Breast epithelium (tissue), 4 donors: ENCODE results near the gene UBTD1. TPM values are rescaled to one million over a fixed set of nuclear protein-coding genes. Genes with fewer than 3 reads are reported as not detected.
A peak's percentile ranks its signal among the peaks of the same experiment; 100 is the strongest.
"Not testable (repeated sequence)": the region's sequence is repeated elsewhere in the genome, so short reads cannot be mapped to it uniquely, and the experiment has no call there.

ENCODE experiments used
- DNase-seq, 2 donors: peaks; one replicate each; pipeline ENCODE4 v3.0.0-alpha.2; 2019; ENCODE audit warnings: low spot score in 2 of 2
- H3K27ac ChIP-seq, 2 donors: fragments of 200-600 bp; sonication (generic) in 1 of 2; one replicate each; pipeline ENCODE4 v1.5.1; 2016 to 2019; ENCODE audit warnings: mild to moderate bottlenecking in 1 of 2
- H3K27me3 ChIP-seq, 2 donors: fragments of 200-600 bp; sonication (generic) in 1 of 2; one replicate each; pipeline versions ENCODE4 v1.5.1 to v1.6.0; 2017 to 2019; ENCODE audit warnings: control low read depth in 1 of 2, mild to moderate bottlenecking in 1 of 2
- H3K36me3 ChIP-seq: fragments of 200-600 bp; one replicate; pipeline ENCODE4 v1.5.1; 2019
- H3K4me1 ChIP-seq, 2 donors: fragments of 200-600 bp; sonication (generic); one replicate each; pipeline ENCODE4 v1.5.1; 2016 to 2019; ENCODE audit warnings: control low read depth in 1 of 2
- H3K4me3 ChIP-seq, 3 donors: fragments of 200-600 bp; sonication (generic); 1 replicate in 2 of 3; 2 replicates in 1 of 3; pipeline ENCODE4 v1.5.1; 2016 to 2019; ENCODE audit warnings: mild to moderate bottlenecking in 3 of 3, moderate library complexity in 2 of 3
- H3K9me3 ChIP-seq, 2 donors: fragments of 200-600 bp; sonication (generic) in 1 of 2; one replicate each; pipeline ENCODE4 v1.5.1; 2016 to 2019; ENCODE audit warnings: control low read depth in 1 of 2
- POLR2A ChIP-seq: fragments of 450-650 bp; IDR thresholded peaks from one replicate; pipeline ENCODE4 v1.6.1; 2016; ENCODE audit warnings: antibody characterized with exemption, mild to moderate bottlenecking, moderate library complexity
- POLR2AphosphoS5 ChIP-seq, 3 donors: sonication (generic); formaldehyde crosslinking; IDR thresholded peaks; one replicate each; pipeline ENCODE4 v1.6.1; 2017; ENCODE audit warnings: antibody characterized with exemption in 3 of 3
- intact Hi-C: fragments of 100-400 bp; cut with DNase I; formaldehyde crosslinking; loops from one replicate; pipeline ENCODE4 v1.15.1; 2023; ENCODE audit warnings: low total_unique reads
- total RNA-seq, 3 donors: library from RNA; depleted of rRNA; stranded (reverse); fragments of >200 nt; gene quantifications; one replicate each; pipeline ENCODE4 v1.1.0, GENCODE V29; 2016
- TF ChIP-seq, protein P1 (sequence below), 3 donors: fragments of 450-650 bp; IDR thresholded peaks; one replicate each; pipeline ENCODE4 v1.5.1; 2016 to 2017; ENCODE audit warnings: antibody characterized with exemption in 3 of 3, mild to moderate bottlenecking in 3 of 3, moderate library complexity in 3 of 3

The UBTD1 gene
- total RNA-seq, 3 donors from 2014 or later: 9.9 to 14.7 (median 12.4) TPM

DNA sequence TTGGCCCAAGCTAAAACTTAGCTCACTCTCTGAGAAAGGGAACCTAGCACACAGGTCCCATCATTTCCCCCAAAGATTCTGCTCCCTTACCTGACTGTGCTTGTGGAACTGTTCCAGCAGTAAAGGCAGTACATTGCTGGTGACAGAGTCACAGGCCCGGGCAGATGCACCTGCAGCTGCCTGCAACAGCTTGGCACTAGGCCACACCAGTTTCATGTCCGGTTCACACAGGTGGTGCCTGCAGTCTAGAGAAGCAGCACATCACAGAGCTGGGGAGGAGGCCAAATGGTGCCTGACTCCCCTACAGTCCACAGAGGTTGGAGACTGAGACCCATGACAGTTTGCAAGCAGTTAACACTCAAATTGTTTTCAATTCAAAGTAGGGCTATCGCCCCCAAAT is 30.6 kb upstream of the UBTD1 start:
- Histone ChIP-seq H3K27me3 (no peaks in the 10 kb centered on the region), H3K9me3 (no peaks in the 10 kb centered on the region), H3K27ac (no peak overlapping the region), H3K36me3 (no peaks in the 10 kb centered on the region), H3K4me1 (no peaks in the 10 kb centered on the region), H3K4me3 (no peak overlapping the region)
- intact Hi-C loops: loop anchor here (10.0 kb wide), 1 partner anchor 77 kb away; no protein-coding TSS in a partner anchor
- TF ChIP-seq POLR2AphosphoS5 (IDR thresholded peaks at IDR 0.05): no peak
- TF ChIP-seq, protein P1, sequence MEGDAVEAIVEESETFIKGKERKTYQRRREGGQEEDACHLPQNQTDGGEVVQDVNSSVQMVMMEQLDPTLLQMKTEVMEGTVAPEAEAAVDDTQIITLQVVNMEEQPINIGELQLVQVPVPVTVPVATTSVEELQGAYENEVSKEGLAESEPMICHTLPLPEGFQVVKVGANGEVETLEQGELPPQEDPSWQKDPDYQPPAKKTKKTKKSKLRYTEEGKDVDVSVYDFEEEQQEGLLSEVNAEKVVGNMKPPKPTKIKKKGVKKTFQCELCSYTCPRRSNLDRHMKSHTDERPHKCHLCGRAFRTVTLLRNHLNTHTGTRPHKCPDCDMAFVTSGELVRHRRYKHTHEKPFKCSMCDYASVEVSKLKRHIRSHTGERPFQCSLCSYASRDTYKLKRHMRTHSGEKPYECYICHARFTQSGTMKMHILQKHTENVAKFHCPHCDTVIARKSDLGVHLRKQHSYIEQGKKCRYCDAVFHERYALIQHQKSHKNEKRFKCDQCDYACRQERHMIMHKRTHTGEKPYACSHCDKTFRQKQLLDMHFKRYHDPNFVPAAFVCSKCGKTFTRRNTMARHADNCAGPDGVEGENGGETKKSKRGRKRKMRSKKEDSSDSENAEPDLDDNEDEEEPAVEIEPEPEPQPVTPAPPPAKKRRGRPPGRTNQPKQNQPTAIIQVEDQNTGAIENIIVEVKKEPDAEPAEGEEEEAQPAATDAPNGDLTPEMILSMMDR (IDR thresholded peaks at IDR 0.05): no peak
- TF ChIP-seq POLR2A: no peak
- DNase-seq: no peak

DNA sequence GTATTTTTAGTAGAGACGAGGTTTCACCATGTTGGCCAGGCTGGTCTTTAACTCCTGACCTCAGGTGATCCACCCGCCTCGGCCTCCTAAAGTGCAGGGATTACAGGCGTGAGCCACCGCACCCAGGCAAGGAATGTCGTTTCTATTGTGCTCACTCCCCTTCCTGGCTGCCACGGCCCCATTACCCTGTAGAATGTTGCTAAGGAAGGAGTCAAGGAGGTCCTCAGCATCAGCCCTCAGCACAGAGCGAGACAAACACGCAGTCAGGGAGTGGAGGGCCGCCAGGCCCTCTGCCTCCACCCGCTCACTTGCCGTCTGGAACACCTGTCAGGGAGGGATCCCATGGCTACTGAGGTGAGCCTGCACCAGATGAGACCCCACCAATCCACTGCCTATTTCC is 29.9 kb upstream of the UBTD1 start:
- DNase-seq, H3K36me3 ChIP-seq: not testable (repeated sequence)
- intact Hi-C loops: loop anchor here (10.0 kb wide), 1 partner anchor 76 kb away; no protein-coding TSS in a partner anchor

DNA sequence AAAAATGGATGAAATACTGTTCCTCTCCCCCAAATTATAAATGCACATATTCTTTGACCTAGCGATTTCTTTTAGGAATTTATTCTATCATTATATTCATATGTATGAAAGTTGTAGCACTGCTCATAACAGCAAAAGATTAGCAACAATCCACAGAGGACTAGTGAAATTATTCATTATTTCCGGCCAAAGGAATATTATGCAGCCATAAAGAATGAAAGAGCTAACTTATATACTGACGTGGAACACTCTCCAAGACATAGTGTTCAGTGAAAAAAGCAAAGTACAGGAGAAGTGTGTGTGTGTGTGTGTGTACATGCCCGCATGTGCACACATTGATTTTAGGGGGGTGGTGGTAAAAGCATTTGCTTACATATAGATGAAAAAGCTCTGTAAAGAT is 23.8 kb upstream of the UBTD1 start:
- H3K36me3 ChIP-seq: peaks cover 5% of the 10 kb centered on the region
- no peak overlapping the region for H3K27ac ChIP-seq
- H3K4me3 ChIP-seq: no peak overlapping the region
- no peaks in the 10 kb centered on the region for H3K27me3 ChIP-seq
- H3K9me3 ChIP-seq: no peaks in the 10 kb centered on the region
- no peaks in the 10 kb centered on the region for H3K4me1 ChIP-seq
- no peak for DNase-seq
- intact Hi-C loops: loop anchor here (10.0 kb wide), 1 partner anchor 1150 kb away; no protein-coding TSS in a partner anchor
- no peak for TF ChIP-seq POLR2A
- TF ChIP-seq POLR2AphosphoS5 (IDR thresholded peaks at IDR 0.05): no peak

More for the DNA sequence above, 29.9 kb upstream of the UBTD1 start:
- H3K27ac ChIP-seq: peak overlapping the region in 1 of 2 donors; percentile 1
- not testable (repeated sequence) for H3K4me3 ChIP-seq, H3K4me1 ChIP-seq, H3K9me3 ChIP-seq, H3K27me3 ChIP-seq

DNA sequence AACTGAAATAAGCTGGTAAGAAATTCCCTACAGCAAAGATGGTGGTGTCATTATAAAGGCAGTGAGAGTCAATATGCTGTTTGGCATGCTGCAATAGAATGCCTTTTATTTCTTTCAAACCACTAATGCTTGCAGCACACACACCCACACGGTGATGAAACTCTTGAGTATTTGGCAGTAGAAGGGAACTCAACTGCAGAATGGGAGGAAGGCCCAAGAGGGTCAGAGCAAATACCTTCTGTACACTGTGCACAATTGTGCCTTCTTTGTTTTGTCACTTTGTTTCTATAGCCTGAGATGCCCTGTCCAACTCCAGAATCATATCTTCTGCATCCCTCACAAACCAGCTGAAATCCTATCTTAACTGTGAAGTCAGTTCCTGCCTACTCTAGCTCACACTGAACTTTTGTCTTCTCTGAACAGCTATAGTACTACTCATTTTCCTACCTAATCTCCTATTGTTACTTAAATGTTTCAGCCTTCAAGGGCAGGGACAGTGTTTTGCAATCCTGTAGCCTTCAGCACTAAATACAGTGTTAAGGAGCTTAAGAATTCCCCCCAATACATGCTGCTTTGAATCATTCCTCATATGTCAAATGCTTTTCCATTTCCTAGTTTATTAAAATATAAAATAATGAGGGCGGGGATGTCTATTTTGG is 22.7 kb upstream of the UBTD1 start:
- H3K36me3 ChIP-seq: peaks cover 5% of the 10 kb centered on the region
- peak overlapping the region in 1 of 2 donors; percentile 35 for H3K27ac ChIP-seq
- intact Hi-C loops: loop anchor here (10.0 kb wide), 1 partner anchor 1149 kb away; no protein-coding TSS in a partner anchor
- H3K4me1 ChIP-seq: no peaks in the 10 kb centered on the region
- DNase-seq: no peak
- H3K4me3 ChIP-seq: no peak overlapping the region
- no peaks in the 10 kb centered on the region for H3K27me3 ChIP-seq
- TF ChIP-seq, protein P1 (IDR thresholded peaks at IDR 0.05): no peak
- no peak for TF ChIP-seq POLR2A
- no peak for TF ChIP-seq POLR2AphosphoS5 (IDR thresholded peaks at IDR 0.05)
- no peaks in the 10 kb centered on the region for H3K9me3 ChIP-seq

DNA sequence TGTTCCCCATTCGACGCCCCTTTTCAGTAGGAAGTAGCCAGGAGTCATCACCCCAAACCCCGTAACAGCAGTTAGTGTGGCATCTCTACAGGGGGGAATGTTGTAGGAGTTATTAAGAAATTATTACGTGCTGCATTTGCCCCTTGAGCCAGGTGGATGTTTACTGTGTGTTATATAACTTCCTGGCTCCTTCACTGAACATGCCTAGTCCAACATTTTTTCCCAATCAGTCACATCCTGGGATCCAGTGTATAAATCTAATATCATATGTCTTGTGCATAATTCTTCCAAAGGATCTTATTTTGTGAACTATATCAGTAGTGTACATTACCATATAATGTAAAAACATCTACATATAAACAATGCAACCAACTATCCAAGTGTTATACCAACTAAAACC is 19.3 kb upstream of the UBTD1 start:
- not testable (repeated sequence) for H3K27ac ChIP-seq, H3K27me3 ChIP-seq, H3K36me3 ChIP-seq, DNase-seq, H3K9me3 ChIP-seq, H3K4me3 ChIP-seq, H3K4me1 ChIP-seq
- intact Hi-C loops: loop anchor here (10.0 kb wide), 1 partner anchor 1145 kb away; no protein-coding TSS in a partner anchor

DNA sequence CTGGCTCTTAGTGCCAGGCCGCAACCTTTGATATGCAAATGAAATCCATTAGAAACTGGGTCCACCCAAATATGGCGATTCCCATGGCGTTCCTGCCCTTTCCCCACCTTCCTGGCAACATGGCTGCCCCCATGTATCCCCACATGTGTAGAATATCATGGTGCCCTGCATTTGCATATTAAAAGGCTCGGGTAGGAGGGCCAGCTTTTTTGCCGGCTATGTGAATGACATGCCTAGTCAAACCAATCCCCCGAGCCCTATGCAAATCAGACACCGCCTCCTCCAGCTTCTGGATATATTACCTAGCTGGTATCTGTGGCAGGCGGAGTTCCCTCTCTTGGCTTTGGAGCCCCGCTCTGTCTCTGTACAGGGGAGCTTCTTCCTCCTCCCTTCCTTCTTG is 18.8 kb upstream of the UBTD1 start:
- Histone ChIP-seq H3K36me3 (peaks cover 5% of the 10 kb centered on the region), H3K27me3 (no peaks in the 10 kb centered on the region), H3K4me3 (no peak overlapping the region), H3K4me1 (no peaks in the 10 kb centered on the region), H3K27ac (no peak overlapping the region), H3K9me3 (no peaks in the 10 kb centered on the region)
- TF ChIP-seq, protein P1 (IDR thresholded peaks at IDR 0.05): no peak
- no peak for TF ChIP-seq POLR2AphosphoS5 (IDR thresholded peaks at IDR 0.05)
- no peak for TF ChIP-seq POLR2A
- no peak for DNase-seq
- intact Hi-C loops: loop anchor here (10.0 kb wide), 1 partner anchor 1145 kb away; no protein-coding TSS in a partner anchor
